NCI-H2196 (cell line): ENCODE results near the gene SNX20.

Source experiments
- DNase-seq: peaks from one replicate; lab custom pipeline; 2025; ENCODE audit not compliant: unreplicated experiment; lab: John Stamatoyannopoulos, UW

Gene SNX20

DNA sequence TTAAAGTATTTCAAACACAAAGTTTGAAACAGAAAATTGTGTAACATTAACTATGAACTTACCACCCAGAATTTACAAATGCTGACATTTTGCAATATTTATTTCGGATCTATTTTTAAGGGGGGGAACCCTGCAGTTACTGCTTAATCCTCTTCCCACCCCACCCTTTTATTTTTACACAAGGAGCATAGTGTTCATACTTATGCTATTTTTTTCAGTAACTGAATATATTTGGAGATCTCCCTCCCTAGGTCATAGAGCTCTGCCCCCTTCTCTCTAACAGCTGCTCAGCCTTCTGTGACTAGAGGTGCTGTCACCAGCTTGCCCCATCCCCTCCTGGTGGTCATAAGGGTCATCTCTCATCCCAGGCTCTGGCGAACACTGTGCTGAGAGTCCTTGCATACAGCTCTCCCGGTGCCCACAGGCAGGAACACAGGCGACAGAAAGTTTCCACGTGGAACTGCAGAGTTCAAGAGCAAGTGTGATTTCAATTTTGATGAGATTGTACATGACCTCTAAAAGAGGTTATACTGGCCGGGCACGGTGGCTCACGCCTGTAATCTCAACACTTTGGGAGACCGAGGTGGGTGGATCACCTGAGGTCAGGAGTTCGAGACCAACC is 44.2 kb downstream of the SNX20 start:
- DNase-seq = no peak

DNA sequence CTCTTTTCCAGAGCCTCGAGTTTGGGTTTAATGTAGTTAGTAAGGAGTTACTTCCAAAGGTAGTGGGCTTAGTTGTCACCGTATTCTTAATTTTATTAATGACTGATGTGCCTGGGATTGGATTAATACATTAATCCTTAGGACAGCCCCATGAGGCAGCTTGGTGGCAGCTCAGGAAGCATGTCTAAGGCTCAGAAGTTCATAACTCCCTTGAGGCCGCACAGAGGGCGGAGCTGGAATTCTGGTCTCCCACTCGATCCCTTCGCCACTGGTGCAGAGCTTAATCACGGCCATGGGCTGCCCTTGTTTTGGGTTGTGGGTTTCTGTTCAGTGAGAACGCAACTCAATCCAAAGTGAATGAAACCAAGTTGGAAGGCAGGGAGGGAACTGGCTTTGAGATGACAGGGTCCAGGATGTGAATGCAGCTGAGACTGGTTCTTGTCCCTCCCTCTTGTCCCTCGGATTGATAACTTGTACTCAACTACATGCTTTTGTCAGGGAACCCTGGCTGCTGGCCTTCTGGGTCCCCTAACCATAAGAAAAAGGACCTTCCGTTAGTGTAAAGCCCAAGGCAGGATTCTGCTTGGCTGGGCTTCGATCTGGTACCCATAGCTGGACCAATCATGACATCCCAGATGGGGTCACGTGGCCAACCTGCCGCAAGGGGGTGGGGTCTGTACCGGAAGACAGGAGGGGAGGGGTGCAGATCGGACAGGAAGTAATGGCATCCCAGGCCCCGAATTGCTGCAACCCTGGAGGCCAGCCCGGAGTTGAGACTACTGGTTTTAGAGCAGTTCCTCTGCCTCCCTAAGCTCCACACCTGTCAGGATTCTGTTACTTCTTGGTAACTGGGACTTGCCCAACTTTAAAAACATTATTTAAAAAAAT is 45.4 kb downstream of the SNX20 start:
- DNase-seq = no peak

DNA sequence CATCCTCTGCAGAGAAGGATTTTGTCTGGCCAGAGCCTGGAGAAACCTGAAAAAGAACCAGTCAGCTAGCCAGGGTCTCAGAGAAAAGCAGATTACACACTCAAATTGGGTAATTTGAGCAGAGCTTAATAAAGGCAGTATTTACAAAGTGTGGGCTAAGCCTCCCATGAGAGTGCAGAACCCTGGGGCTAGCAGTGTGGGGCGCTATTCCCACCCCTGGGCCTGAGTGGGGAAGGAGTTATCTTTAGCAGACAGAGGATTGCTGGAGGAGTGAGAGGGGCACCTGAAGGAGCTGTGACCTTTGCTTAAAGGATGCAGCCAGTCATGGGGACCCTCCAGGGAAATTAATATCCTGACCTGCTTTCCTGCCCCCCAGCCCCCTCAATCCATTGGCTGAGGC is 46.2 kb downstream of the SNX20 start:
- no peak for DNase-seq

DNA sequence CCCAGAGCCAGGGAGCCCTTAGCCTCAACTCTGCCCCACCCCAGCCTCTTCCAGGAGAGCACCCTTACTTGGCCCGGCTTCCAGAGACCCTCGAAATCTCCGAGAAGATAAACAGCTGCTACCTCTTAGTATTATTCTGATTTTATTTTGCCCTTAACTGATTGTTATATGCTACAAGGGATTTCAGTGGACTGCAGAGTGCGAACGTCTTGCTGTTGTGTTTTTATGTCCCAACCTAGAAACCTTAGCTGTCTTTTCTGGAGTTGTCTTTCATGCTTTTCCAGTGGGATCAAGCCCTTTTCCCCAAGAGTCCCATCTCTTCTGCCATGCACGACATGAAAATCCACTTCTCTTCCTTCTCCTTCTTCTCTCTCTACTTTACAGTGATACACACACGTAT is 47.0 kb downstream of the SNX20 start:
- DNase-seq = no peak

DNA sequence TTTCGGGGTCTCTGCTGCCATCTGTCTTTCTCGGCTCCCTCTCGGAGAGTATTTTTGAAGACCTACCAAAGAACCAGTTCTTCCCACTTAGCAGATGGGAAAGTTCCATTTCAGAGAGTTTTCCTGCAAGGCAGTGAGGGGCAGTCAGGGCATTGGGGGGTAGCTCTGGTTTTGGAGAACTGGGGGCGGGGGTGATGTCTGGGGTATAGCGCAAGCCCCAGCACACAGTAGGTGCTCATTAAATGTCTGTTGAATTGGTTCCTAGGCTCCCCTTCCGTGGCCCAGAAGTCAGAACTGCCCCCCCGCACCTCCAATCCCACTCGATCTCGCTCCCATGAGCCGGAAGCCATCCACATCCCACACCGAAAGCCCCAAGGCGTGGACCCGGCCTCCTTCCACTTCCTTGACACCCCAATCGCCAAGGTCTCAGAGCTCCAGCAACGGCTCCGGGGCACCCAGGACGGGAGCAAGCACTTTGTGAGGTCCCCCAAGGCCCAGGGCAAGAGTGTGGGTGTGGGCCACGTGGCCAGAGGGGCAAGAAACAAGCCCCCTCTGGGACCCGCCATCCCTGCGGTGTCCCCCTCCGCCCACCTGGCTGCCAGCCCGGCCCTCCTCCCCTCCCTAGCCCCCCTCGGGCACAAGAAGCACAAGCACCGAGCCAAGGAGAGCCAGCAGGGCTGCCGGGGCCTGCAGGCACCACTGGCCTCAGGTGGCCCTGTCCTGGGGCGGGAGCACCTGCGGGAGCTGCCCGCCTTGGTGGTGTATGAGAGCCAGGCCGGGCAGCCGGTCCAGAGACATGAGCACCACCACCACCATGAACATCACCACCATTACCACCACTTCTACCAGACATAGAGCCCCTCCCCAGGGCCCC is 47.9 kb downstream of the SNX20 start:
- no peak for DNase-seq

DNA sequence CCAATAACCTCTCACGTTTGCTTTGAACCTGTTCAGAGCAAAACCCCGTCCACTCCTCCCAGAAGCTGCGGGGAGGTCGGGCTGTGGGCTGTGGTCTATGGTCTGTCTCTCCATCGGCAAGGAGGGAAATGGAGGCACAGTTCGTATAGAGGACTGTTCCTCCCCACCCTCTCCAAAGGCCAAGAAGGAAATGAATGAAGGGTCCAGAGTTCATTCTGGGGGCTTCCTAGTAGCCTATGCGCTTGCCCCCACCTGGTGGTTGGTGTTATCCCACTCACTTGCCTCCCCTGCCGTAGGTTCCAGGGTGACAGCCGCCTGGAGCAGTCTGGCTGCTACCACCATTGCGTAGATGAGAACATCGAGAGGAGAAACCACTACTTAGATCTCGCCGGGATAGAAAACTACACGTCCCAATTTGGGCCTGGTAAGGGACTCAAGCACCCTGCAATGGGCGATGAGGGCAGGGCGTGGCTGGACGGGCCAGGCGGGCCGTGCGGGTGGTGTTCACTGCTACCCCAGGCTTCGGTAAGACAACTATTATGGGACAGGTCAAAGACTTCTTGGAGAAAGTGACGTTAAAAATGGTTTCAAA is 49.0 kb downstream of the SNX20 start:
- no peak for DNase-seq

DNA sequence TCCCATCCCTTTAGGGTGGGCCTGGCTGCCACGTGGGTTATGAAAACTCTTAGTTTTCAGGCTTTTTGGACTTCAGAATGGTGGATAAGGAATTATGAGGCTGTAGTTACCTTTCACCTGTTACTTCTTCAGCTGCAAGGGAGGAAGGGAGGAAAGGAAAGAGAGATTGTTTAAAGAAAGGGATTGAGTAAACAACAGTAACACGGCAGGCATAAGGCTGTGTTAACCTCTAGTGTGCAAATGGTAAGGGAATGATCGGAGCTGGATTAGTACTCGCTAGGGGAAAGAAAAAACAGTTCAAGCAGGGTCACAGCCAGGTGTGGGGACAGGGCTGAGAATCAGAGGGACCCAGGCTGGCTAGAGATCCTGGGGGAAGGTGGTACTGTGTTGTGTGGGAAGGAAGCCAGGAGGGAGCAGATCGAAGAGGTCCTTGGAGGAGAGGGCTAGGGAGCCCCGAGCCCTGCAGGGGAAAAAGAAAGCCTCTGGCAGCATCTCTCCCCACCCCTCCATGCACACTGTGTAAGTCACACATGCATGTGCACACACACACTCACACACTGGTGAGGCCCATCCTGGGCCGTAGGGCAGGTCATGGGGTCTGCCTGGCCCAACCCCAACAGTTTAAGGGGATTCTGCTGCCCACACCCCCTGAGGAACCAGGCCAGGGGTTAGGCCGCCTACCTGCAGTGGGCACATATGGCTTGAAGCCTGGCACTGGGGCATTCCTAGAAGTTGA is 49.7 kb downstream of the SNX20 start:
- no peak for DNase-seq

DNA sequence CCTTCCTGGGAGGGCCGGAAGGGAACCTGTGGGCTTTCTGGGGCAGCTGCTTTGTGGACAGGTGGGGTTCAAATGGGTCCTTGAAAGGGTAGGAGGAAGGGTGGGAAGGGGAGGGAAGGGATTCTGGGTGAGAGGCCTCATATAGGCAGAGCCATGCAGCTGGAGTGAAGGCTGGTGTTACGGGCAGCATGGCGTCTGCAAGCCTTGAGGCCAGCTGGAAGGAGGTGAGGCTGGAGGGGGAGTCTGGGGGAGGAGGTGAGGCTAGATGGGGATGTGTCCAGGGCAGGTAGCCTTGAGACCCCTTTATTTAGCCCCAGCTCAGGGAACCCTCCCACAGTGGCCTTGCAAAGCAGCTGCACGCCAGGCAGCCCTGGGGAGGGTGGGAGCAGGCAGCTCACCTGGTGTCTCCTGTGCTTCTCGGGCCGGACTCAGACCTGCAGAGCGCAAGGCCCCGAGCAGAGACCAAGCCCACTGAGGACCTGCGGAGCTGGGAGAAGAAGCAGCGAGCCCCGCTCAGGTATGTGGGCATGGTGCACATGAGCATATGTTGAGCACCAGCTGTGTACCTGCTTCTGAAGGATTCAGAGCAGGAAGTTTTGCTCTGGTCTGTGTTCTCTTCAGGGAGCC is 50.6 kb downstream of the SNX20 start:
- no peak for DNase-seq

DNA sequence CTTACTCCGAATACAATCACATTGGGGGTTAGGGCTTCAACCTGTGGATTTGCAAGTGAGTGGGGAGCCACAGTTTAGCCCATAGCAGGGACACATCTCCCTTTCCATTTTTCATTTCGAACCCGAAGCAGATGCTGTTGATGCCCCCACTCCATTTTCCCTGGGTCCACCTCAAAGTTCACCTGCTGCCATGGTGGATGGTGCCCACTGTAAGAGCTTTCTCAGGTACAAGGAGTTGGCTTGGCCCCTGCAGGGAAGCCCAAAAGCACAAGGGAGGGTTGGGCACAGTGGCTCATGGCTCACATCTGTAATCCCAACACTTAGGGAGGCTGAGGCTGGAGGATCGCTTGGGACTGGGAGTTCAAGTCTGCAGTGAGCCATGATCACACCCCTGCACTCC is 51.8 kb downstream of the SNX20 start:
- DNase-seq = no peak

DNA sequence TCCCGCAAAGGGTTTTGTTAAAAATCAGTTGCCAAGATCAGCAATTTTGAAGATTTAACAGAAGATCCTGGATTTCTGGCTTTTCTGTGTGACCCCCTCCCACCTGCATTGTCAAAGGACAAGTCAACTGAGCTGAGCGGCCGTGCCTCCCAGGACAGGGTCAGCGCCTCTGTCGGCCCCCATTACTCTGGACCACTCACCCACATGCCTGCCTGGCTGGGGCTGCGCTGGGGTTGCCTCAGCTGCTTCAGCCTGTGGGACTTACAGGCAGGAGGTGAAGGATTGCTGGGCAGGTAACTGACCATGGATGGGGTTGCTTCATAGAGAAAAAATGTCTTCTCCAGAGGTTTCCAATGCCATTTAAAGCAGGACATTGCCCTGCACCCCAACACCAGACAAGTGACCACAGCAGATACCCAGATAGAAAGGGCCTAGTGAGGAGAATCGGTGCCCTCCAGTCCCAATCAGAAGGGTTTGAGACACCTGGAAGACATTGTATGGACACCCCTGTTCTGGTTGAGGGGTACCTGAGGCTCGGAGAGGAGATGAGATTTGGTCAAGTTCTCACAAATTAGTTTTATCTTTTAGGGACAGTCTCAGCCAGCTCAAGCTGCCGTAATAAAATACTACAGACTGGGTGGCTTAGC is 52.8 kb downstream of the SNX20 start:
- DNase-seq = no peak

DNA sequence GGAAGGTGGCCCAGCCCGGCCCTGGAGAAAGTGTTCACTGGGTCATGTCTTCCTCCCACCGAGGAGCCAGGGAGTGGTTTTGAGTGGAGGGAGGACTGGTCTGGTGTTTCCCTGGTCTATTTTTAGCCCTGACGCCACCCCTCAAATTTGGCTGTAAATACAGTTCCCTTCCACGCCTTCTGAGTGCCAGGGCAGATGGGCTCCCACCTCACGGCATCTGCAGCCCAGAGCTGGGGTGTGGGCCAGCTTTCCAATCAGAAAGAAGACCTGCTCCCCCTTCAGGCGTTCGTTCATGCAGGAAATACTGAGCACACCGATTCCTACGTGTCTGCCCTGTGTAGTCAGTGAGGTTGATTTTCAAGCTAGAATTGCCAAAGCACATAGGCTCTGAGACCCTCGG is 53.7 kb downstream of the SNX20 start:
- no peak for DNase-seq

DNA sequence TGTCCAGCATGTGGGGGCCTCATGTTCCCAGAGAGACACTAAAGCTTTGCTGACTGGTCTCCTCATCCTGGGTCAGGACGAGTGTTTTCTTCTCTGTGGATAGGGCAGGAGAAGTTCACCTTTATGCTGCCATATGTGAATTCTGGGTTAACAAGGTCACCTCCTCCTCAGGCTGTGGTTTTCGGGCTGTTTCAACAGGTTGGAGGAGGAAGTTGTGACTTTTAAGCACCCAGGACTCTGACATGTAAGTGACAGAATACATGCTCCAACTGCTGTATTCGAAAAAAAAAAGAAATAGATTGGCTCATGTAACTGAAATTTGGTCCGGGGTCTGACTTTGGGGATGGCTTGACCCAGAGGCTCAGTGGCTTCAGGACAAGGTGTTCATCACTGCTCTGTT is 54.2 kb downstream of the SNX20 start:
- no peak for DNase-seq

DNA sequence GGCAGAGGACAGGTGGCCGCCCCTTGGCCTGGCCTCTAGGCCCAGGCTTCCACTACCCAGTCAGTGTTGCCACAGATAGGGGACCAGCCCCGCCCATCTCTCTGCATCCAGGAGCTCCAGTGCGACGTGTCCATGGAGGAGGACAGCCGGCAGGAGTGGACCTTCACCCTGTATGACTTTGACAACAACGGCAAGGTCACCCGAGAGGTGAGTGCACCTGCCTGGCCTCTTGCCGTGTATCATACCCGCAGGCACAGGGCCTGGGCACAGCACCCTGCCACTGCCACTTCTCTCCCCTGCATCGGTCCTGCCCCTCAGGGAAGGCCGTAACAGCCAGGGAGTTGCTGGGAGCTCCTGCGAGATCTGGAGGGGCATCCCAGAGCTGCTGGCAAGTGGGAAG is 55.7 kb downstream of the SNX20 start:
- DNase-seq = no peak

DNA sequence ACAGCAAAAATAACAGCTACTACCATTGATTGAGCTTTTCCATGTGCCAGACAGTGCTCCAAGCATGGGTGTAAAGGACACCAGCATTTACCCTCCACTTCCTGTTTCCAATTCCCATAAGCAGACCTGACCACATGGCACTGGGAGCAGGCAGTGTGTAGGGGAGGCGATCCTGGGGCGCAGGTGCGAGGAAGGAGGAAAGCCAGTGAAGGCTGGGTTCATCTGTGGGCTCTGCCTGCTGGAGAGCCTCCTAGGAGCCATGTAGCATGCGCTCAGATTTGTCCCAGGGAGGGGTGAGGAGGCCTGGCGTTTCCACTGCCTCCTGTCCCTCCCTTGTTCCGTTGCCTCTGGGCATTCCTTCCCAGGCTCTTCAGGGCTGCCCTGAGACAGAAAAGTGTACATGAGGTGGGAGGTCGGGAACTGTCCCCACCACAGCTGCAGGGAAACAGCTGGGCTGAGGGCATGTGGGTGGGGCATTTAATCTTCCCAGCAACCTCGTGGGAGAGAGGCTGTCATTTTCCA is 56.6 kb downstream of the SNX20 start:
- no peak for DNase-seq

DNA sequence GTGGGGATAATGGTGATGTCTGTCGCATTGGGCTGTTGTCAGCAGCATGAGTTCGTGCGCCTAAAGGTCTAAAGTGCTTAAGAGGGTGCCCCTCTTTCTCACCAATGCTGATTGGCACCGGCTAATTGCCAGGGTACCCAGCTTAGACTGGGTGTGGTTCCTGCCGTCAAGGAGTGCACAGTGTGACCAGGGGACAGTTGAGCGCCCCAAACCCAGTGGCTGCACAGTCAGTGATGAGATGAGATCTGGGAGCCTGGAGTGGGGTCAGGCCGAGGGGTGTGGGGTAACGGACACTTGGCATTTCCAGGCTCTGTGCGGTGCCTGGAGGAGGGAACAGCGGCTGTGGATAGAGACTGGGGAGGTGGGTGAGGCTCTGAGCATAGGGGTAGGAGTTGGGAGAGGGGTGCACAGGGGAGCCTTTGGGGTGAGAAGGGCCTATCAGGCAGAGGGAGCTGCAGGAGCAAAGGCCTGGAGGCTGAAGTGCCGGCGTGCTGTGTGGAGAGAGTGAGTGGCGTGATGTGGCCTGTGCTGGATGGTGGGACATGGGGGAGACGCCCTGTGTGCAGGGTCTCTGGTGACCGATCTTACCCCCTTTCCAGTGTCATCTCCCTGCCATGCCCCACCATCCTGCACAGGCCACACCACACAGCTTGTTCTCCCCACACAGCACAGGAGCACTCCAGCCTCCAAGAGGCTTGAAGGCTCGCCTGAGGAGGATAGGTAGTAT is 58.3 kb downstream of the SNX20 start:
- DNase-seq = no peak

DNA sequence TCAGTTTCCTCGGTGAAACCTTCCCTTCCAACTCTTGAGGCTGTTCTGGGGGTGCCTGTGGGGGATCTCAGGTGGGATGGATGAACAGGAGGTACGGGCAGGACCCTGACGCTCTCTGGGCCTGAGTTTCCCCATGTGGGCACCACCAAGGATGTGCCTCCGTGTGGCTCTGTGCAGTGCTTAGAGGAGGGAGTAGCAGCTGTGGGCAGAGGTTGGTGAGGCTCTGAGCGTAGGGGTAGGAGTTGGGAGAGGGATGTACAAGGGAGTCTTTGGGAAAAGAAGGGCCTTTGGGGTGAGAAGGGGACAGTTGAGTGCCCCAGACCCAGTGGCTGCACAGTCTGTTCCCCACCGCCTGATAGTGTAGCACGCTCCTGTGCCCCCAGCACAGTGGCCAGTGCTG is 59.1 kb downstream of the SNX20 start:
- DNase-seq = no peak
